CD14-positive monocyte (primary cell): ENCODE measurements around the gene IFNL2. TPM values are rescaled to one million over a fixed set of nuclear protein-coding genes. Genes with fewer than 3 reads are reported as not detected.
A peak's percentile ranks its signal among the peaks of the same experiment; 100 is the strongest.
"Not testable (repeated sequence)": the region's sequence is repeated elsewhere in the genome, so short reads cannot be mapped to it uniquely, and the experiment has no call there.

Source experiments
- DNase-seq, 3 donors: peaks; one replicate each; pipeline ENCODE4 v3.0.0-alpha.2; 2011 to 2022
- H2AFZ ChIP-seq: 2 replicates; pipeline ENCODE4 v1.6.0; 2012; ENCODE audit warnings: mild to moderate bottlenecking, low read depth, low read length, inconsistent platforms; ENCODE audit not compliant: insufficient read depth, poor library complexity, severe bottlenecking
- H3K27ac ChIP-seq, 2 donors: 1 replicate in 1 of 2; 2 replicates in 1 of 2; pipeline ENCODE4 v1.5.1; 2012 to 2013; ENCODE audit warnings: low read length in 2 of 2, control low read depth in 1 of 2, inconsistent platforms in 1 of 2, low read depth in 1 of 2, mild to moderate bottlenecking in 1 of 2
- H3K27me3 ChIP-seq, 2 donors: one replicate each; pipeline versions ENCODE4 v1.6.0 to v1.6.1; 2011 to 2013; ENCODE audit warnings: low read length in 2 of 2; ENCODE audit not compliant: control insufficient read depth in 2 of 2, insufficient read depth in 2 of 2
- H3K36me3 ChIP-seq, 2 donors: replicated peaks in 1 of 2; 1 replicate in 1 of 2; 2 replicates in 1 of 2; pipeline versions ENCODE4 v1.5.1 to v1.6.1; 2012 to 2013; ENCODE audit warnings: low read length in 2 of 2, control low read depth in 1 of 2, inconsistent platforms in 1 of 2, mild to moderate bottlenecking in 1 of 2; ENCODE audit not compliant: insufficient read depth in 2 of 2, control insufficient read depth in 1 of 2
- H3K4me1 ChIP-seq, 2 donors: 1 replicate in 1 of 2; 2 replicates in 1 of 2; pipeline versions ENCODE4 v1.5.1 to v1.6.1; 2012 to 2013; ENCODE audit warnings: low read length in 2 of 2, control low read depth in 1 of 2, inconsistent platforms in 1 of 2, mild to moderate bottlenecking in 1 of 2, moderate library complexity in 1 of 2; ENCODE audit not compliant: insufficient read depth in 2 of 2, control insufficient read depth in 1 of 2
- H3K4me2 ChIP-seq: replicated peaks from 2 replicates; pipeline ENCODE3; 2012; ENCODE audit warnings: low read length, moderate library complexity, mild to moderate bottlenecking; ENCODE audit not compliant: poor library complexity, severe bottlenecking; ENCODE audit errors: extremely low read depth
- H3K4me3 ChIP-seq, 3 experiments: fragments of 200-600 bp in 1 of 3; sonication (generic) in 1 of 3; replicated peaks in 1 of 3; 1 replicate in 2 of 3; 2 replicates in 1 of 3; pipeline ENCODE4 v1.5.1; 2011 to 2013; ENCODE audit warnings: low read length in 3 of 3, mild to moderate bottlenecking in 3 of 3, control low read depth in 2 of 3, low read depth in 2 of 3, inconsistent platforms in 1 of 3, moderate library complexity in 1 of 3
- H3K79me2 ChIP-seq: 2 replicates; pipeline ENCODE4 v1.6.0; 2012; ENCODE audit warnings: mild to moderate bottlenecking, control low read depth, inconsistent platforms, low read length, moderate library complexity; ENCODE audit not compliant: insufficient read depth
- H3K9ac ChIP-seq: 2 replicates; pipeline ENCODE4 v1.6.0; 2017; ENCODE audit warnings: low read length, mild to moderate bottlenecking; ENCODE audit not compliant: insufficient read depth, poor library complexity, severe bottlenecking
- H3K9me3 ChIP-seq, 2 donors: replicated peaks in 1 of 2; 1 replicate in 1 of 2; 2 replicates in 1 of 2; pipeline versions ENCODE4 v1.5.1 to v1.6.1; 2012 to 2013; ENCODE audit warnings: low read length in 2 of 2, control low read depth in 1 of 2; ENCODE audit not compliant: control insufficient read depth in 1 of 2, insufficient read depth in 1 of 2
- H4K20me1 ChIP-seq: 2 replicates; pipeline ENCODE4 v1.6.0; 2012; ENCODE audit warnings: mild to moderate bottlenecking, low read length, control low read depth, moderate library complexity; ENCODE audit not compliant: insufficient read depth
- H3K27ac Mint-ChIP-seq, 7 donors: one replicate each; pipeline ENCODE4 v1.8.0; 2020; ENCODE audit warnings: mild to moderate bottlenecking in 7 of 7, mixed read lengths in 7 of 7, moderate library complexity in 6 of 7, inconsistent platforms in 2 of 7
- H3K27me3 Mint-ChIP-seq, 3 donors: one replicate each; pipeline ENCODE4 v1.8.0; 2021 to 2022; ENCODE audit warnings: low read depth in 3 of 3, mild to moderate bottlenecking in 3 of 3, mixed read lengths in 3 of 3, moderate library complexity in 3 of 3, inconsistent platforms in 1 of 3
- H3K36me3 Mint-ChIP-seq, 2 donors: one replicate each; pipeline ENCODE4 v1.8.0; 2020; ENCODE audit warnings: mixed read lengths in 2 of 2, inconsistent platforms in 1 of 2, mild to moderate bottlenecking in 1 of 2
- H3K4me1 Mint-ChIP-seq: one replicate; pipeline ENCODE4 v1.8.0; 2020; ENCODE audit warnings: mild to moderate bottlenecking, mixed read lengths
- H3K4me3 Mint-ChIP-seq, 2 donors: one replicate each; pipeline ENCODE4 v1.8.0; 2020; ENCODE audit warnings: mild to moderate bottlenecking in 2 of 2, mixed read lengths in 2 of 2, moderate library complexity in 1 of 2
- H3K9me3 Mint-ChIP-seq, 7 donors: one replicate each; pipeline ENCODE4 v1.8.0; 2020 to 2022; ENCODE audit warnings: mixed read lengths in 7 of 7, mild to moderate bottlenecking in 6 of 7, moderate library complexity in 6 of 7, inconsistent platforms in 2 of 7
- CTCF ChIP-seq: fragments of 200-600 bp; IDR thresholded peaks from one replicate; pipeline ENCODE4 v1.8.0; 2022; ENCODE audit warnings: antibody characterized with exemption, mild to moderate bottlenecking
- WGBS: methylation state at CpG from one replicate; pipeline ENCODE4 v1.1.5; 2013; ENCODE audit warnings: missing lambda C conversion rate; ENCODE audit not compliant: insufficient coverage; 5-methylcytosine and 5-hydroxymethylcytosine counted together
- intact Hi-C, 2 donors: fragments of 100-400 bp; cut with micrococcal nuclease; formaldehyde crosslinking; loops; one replicate each; pipeline versions ENCODE4 v1.15.0 to v1.15.1; 2023
- polyA plus RNA-seq, 3 donors: library from polyadenylated mRNA; depleted of rRNA in 1 of 3; unstranded in 2 of 3; stranded (reverse) in 1 of 3; fragments of 300-500 nt in 2 of 3; fragments of >200 nt in 1 of 3; fragmentation: Illumina TruSeq in 2 of 3; gene quantifications; 1 replicate in 2 of 3; 2 replicates in 1 of 3; pipeline ENCODE4 v1.2.3, GENCODE V29; 2012 to 2021

The IFNL2 gene
- polyA plus RNA-seq, 3 donors: not detected

- peaks cover 42 to 50% (median 43%) of the 10 kb centered on the region in 3 donors for H3K27me3 Mint-ChIP-seq
- Histone ChIP-seq H3K9ac (no peak overlapping the region), H3K4me1 (no peaks in the 10 kb centered on the region), H2AFZ (no peak overlapping the region), H3K27me3 (peaks cover 25 to 41% of the 10 kb centered on the region in 2 donors), H3K79me2 (no peaks in the 10 kb centered on the region), H3K36me3 (no peaks in the 10 kb centered on the region), H4K20me1 (no peaks in the 10 kb centered on the region), H3K4me3 (no peak overlapping the region), H3K9me3 (no peaks in the 10 kb centered on the region), H3K27ac (no peak overlapping the region), H3K4me2 (no peak overlapping the region)
- DNase-seq: no peak
- H3K27ac Mint-ChIP-seq: no peak overlapping the region
- no peak for TF ChIP-seq CTCF
- 6% methylated on average over 102 of the region's 102 CpGs for WGBS
- intact Hi-C loops: no loop called here
- H3K4me1 Mint-ChIP-seq: no peaks in the 10 kb centered on the region
- H3K36me3 Mint-ChIP-seq: no peaks in the 10 kb centered on the region
- H3K9me3 Mint-ChIP-seq: peaks cover 0 to 7% (median 0%) of the 10 kb centered on the region in 7 donors
- peak overlapping the region in 1 of 2 donors; percentile 46 for H3K4me3 Mint-ChIP-seq
Measured at GRCh38 chr19:39264306-39265290, 3.6 kb upstream of the IFNL2 start.

- Histone ChIP-seq H3K9me3 (no peaks in the 10 kb centered on the region), H3K79me2 (no peaks in the 10 kb centered on the region), H3K4me3 (no peak overlapping the region), H3K27ac (no peak overlapping the region), H3K27me3 (peaks cover 25 to 41% of the 10 kb centered on the region in 2 donors), H3K4me1 (no peaks in the 10 kb centered on the region), H3K36me3 (no peaks in the 10 kb centered on the region), H4K20me1 (no peaks in the 10 kb centered on the region), H2AFZ (no peak overlapping the region), H3K9ac (no peak overlapping the region), H3K4me2 (no peak overlapping the region)
- Mint-ChIP-seq H3K36me3 (no peaks in the 10 kb centered on the region), H3K4me3 (peak overlapping the region in 1 of 2 donors; percentile 75), H3K4me1 (no peaks in the 10 kb centered on the region), H3K27me3 (peaks cover 43 to 52% (median 44%) of the 10 kb centered on the region in 3 donors), H3K27ac (no peak overlapping the region), H3K9me3 (peaks cover 0 to 7% (median 0%) of the 10 kb centered on the region in 7 donors)
- DNase-seq: no peak
- intact Hi-C loops: no loop called here
- TF ChIP-seq CTCF: no peak
- WGBS: 44% methylated on average over 38 of the region's 39 CpGs
Measured at GRCh38 chr19:39265321-39265916, 2.8 kb upstream of the IFNL2 start.

DNA sequence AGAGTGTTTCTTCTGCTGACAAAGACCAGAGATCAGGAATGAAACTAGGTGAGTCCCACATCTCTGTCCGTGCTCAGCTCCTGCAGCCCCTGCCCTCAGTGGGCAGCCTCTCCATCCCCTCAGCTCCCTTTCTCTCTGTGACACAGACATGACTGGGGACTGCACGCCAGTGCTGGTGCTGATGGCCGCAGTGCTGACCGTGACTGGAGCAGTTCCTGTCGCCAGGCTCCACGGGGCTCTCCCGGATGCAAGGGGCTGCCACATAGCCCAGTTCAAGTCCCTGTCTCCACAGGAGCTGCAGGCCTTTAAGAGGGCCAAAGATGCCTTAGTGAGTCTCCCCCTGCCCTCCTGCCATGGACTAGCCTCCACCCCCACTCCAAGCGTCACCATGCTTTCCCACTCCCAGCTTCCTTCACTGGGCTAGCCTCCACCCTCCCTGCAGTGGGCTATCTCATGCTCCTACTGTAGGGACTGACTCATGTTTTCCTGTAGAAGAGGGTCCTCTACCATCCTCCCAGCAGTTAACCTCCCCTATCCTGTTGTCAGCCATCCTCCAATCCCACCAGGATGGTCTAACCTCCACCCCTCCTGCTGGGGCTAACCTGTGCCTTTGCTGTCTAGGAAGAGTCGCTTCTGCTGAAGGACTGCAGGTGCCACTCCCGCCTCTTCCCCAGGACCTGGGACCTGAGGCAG, 481 bp downstream of the IFNL2 start:
- H3K9ac ChIP-seq, H3K27ac ChIP-seq, H3K4me3 ChIP-seq, H3K4me1 ChIP-seq, H3K9me3 ChIP-seq, H4K20me1 ChIP-seq, H3K27ac Mint-ChIP-seq, H3K4me1 Mint-ChIP-seq, H2AFZ ChIP-seq, H3K4me2 ChIP-seq, H3K36me3 ChIP-seq, H3K9me3 Mint-ChIP-seq, H3K36me3 Mint-ChIP-seq, H3K79me2 ChIP-seq, DNase-seq, intact Hi-C loops: not testable (repeated sequence)
- peaks cover 12 to 20% of the 10 kb centered on the region in 2 donors for H3K27me3 ChIP-seq
- 90% methylated on average over 2 of the region's 10 CpGs for WGBS
- Mint-ChIP-seq H3K27me3 (peaks cover 31 to 32% (median 31%) of the 10 kb centered on the region in 3 donors), H3K4me3 (peak overlapping the region in 1 of 2 donors; percentile 30)
